Ishikawa (cell line): ENCODE measurements around the gene CCT3.

Source experiments
- CEBPB ChIP-seq: IDR thresholded peaks from 2 replicates; pipeline ENCODE4 v1.6.1; 2012
- TF ChIP-seq, protein P1 (sequence below): IDR thresholded peaks from 2 replicates; pipeline ENCODE4 v1.6.1; 2012

CCT3 gene

GRCh38 chr1:156259805-156260204, 78.3 kb downstream of the CCT3 start:
- TF ChIP-seq, protein P1, sequence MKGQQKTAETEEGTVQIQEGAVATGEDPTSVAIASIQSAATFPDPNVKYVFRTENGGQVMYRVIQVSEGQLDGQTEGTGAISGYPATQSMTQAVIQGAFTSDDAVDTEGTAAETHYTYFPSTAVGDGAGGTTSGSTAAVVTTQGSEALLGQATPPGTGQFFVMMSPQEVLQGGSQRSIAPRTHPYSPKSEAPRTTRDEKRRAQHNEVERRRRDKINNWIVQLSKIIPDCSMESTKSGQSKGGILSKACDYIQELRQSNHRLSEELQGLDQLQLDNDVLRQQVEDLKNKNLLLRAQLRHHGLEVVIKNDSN: no peak
- no peak for TF ChIP-seq CEBPB
